Glomerular endothelial cell (primary cell): ENCODE data around the gene FN3KRP. TPM values are rescaled to one million over a fixed set of nuclear protein-coding genes. Genes with fewer than 3 reads are reported as not detected.
"Not testable (repeated sequence)": the region's sequence is repeated elsewhere in the genome, so short reads cannot be mapped to it uniquely, and the experiment has no call there.

Source experiments
- DNase-seq: peaks from one replicate; pipeline ENCODE4 v3.0.0-alpha.2; 2011; ENCODE audit warnings: low read depth, low spot score; ENCODE audit errors: extremely low read depth
- total RNA-seq: library from RNA; depleted of rRNA; stranded (reverse); fragments of >200 nt; gene quantifications from 2 replicates; pipeline ENCODE4 v1.2.3, GENCODE V29; 2015

The FN3KRP gene
- total RNA-seq, 1 donor from 2014 or later = 24.0 TPM

- no peak for DNase-seq
Measured at GRCh38 chr17:82740906-82741759, 24.6 kb downstream of the FN3KRP start.

DNA sequence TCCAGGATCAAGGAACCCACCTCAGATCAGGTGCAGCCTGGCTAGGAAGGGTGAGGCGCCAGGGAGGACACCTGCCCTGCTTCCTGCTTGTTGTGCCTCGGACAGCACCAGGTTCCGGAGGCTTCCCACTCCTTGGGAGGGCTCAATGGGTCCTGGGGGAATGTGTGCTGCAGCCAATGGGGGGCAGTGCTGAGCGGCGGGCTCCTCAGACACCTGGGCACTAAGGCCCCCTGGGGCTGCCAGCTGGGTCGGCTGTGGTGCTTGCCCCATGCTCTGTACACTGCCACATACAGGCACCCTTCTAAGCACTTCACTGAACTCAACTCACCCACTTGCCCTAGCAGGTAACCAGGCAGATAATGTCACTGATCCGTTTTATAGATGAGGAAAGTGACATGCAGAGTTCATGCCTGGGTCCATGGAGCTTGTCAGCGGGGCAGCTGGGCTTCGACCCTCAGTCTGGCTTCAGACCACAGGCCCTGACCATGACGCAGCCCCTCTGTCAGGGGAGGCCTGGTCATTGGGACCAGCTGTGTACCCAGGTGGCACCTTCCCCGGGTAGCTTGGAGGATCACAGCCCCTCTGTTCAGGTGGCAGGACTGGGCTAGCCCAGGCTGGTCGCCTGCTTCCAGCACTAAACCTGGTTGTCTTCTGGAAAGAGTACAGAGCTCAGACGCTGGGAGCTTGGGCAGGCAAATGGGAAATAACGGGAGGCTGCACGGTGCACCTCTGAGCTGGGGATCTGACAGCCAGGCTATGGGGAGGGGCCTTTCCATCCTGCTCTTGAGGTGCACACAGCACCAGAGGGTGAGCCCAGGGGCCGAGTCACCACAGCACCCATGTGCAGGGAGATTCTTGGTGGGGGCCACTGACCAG is 27.1 kb downstream of the FN3KRP start:
- no peak for DNase-seq

GRCh38 chr17:82744736-82745135 is 28.2 kb downstream of the FN3KRP start:
- not testable (repeated sequence) for DNase-seq

GRCh38 chr17:82745524-82745923 is 29.0 kb downstream of the FN3KRP start:
- DNase-seq = no peak

DNA sequence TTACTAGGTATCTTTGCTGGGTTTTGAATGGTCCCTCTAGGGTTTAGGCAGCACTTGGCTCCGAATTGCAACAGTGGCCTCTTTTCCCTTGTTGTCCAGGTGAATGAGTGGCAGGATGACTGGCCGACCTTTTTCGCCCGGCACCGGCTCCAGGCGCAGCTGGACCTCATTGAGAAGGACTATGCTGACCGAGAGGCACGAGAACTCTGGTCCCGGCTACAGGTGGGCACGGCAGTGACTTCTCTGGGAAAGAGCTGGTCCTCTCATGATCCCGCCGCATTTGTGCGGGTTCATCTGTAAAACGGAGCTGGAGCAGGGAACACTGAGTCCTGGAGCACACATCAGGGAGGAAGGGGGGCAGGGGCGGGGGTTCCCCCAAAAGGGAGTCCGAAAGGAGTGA is 32.2 kb downstream of the FN3KRP start:
- DNase-seq = no peak

- no peak for DNase-seq
Measured at GRCh38 chr17:82750241-82750908, 33.9 kb downstream of the FN3KRP start.

DNA sequence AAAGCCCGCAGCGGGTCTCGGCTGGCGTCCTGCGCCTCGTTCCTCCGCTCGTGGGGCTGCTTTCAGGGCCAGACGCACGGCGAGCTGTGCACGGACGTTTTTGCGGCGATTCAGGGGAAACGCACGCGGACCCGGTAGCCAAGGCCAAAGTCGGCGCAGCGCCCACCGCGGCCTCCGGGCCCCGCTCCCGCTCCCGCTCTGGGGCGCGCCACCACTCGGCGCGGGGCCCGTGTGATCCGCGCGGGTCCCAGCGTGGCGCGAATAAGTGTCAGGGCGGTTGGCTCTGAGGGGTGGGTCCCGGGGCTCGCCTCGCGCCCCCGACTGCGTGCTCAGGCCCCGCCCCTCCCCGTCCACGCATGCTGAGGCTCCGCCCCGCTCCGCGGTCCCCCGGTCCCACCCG is 34.7 kb downstream of the FN3KRP start:
- no peak for DNase-seq

- DNase-seq = no peak
Measured at GRCh38 chr17:82751571-82752370, 35.3 kb downstream of the FN3KRP start, which contains the start of gene TBCD. Gene TBCD (plus strand): TSS chr17:82752065. CDS start chr17:82752194, 129 bp downstream.

DNA sequence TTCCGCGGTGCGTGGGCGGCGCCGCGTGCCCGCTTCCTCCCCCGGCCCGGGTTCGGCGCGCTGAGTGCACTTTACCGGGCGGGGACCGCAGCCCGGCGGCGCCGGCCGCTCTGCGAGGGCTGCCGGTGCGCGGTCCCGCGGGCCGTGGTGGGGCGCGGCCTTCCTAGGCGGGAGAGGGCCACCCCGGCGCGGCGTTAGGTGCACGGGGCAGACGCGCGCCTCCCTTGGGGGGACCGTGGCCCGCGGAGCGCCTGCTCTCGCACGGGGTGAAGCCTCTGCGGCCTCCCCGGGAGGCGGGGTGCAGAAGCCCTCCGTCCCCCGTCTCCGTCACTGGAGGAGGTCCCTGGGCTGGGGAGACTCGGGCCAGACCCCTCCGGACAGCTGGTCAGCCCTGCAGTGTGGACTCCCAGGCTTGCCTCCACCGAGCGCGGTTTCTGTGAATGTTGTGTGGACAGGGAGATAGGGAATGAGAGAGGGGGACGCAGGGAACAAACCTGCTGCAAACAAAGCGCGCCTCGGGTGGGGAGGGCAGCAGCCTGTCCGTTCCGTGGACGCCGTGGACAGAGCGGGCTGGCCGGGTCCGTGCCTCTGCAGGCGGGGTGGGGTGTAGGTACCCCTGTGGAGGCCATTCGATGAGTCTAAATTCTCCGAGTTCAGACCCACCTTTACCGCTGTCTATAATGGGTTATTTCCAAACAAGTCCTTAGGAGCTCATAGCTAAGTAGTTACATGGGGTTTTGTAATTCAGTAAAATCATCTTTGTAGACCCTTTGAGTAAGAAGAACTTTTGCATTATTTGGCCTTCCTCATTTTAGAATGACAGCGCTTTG is 36.1 kb downstream of the FN3KRP start:
- no peak for DNase-seq

GRCh38 chr17:82753201-82753464 is 36.6 kb downstream of the FN3KRP start:
- no peak for DNase-seq

- no peak for DNase-seq
Measured at GRCh38 chr17:82754297-82755208, 38.0 kb downstream of the FN3KRP start.

DNA sequence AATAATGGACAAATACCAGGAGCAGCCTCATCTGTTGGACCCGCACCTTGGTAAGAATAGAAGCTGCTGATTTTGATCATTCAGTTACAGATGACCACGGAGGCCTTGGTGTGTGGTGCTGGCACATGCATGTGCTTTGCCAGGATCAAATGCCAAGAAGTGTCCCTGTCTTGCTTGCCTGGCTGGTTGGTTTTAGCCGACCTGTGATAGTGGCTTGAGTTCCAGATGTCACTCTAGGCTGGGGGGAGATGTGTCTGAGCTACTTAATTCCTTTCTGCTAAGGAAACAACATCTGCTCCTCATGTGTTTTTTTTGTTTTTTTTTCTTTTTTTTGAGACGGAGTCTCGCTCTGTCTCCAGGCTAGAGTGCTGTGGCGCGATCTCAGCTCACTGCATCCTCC is 39.7 kb downstream of the FN3KRP start:
- no peak for DNase-seq

DNA sequence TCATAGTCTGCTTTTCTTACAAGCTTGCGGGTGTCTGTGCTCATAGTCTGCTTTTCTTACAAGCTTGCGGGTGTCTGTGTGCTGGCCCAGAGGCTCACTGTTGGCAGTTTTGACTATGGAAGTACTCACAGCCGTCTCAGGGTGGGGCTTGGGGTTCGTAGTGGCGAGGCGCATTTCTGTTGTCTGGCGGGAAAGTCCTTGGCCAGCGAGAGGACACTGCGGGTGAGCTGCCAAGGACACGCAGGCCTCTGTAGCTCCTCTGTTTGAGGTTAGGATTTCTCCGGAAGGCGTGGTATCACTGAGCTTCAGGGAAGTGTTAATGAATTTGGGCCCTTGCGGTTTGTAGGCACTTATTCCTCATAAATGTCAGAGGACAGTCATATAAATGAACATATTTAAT is 48.9 kb downstream of the FN3KRP start:
- DNase-seq = no peak

DNA sequence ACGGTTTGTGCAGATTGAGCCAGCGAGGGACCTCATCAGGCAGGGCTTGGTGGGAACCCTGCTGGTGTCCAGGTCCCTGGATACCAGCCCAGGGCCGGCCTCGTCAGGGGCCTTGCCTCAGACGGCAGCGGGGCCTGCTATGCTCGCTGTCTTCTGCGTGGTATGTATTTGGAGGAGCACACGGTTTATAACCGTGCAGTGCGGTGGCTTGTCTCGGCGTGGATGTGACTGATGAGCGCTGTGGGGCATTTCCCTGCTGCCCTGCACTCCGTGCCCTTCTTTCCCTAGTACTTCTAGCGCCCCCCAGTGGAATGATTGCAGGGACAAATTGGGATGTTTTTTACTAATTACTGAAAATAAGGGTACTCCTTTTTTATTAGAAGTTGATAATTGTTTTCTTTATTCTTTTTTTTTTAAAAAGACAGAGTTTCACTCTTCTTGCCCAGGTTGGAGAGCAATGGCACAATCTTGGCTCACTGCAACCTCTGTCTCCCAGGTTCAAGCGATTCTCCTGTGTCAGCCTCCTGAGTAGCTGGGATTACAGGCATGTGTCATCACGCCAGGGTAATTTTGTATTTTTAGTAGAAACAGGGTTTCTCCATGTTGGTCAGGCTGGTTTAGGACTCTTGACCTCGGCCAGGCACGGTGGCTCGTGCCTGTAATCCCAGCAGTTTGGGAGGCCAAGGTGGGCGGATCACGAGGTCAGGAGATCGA is 50.7 kb downstream of the FN3KRP start:
- no peak for DNase-seq

DNA sequence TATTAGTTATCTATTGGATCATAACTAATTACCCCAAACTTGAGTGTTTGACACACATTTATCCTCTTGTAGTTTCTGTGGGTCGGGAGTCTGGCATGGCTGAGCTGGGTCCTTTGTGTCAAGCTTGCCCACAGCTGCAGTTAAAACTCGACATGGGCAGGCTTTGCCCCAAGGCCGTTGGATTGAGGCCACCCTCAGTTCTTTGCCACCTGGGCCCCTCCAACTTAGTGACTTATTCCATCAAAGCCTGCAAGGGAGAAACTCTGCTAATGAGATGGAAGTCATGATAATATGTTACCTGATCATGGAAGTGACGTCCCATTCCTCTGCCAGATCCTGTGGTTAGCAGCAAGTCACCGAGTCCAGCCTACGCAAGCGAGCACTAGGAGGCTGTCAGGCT is 52.5 kb downstream of the FN3KRP start:
- DNase-seq = no peak

GRCh38 chr17:82772026-82772425 is 55.5 kb downstream of the FN3KRP start:
- no peak for DNase-seq

- DNase-seq = not testable (repeated sequence)
Measured at GRCh38 chr17:82774456-82774855, 58.0 kb downstream of the FN3KRP start.
